Right lobe of liver (tissue), 4 donors: Measurements from ENCODE around the gene LMF2.

Source experiments
- POLR2A ChIP-seq: fragments of 450-650 bp; IDR thresholded peaks from one replicate; pipeline ENCODE4 v1.6.1; 2017; ENCODE audit warnings: antibody characterized with exemption, mild to moderate bottlenecking
- TF ChIP-seq, protein P1 (sequence below), 4 donors: fragments of 200-600 bp in 3 of 4; fragments of 450-650 bp in 1 of 4; IDR thresholded peaks; one replicate each; pipeline versions ENCODE4 v1.5.1 to v1.8.0; 2016 to 2022; ENCODE audit warnings: antibody characterized with exemption in 4 of 4, mild to moderate bottlenecking in 2 of 4
- donor health status: DM: no; HTN: no; CAD: no.
- donor health status: DM: no; HTN: no; CAD: no.
- donor health status: DM: no; HTN: yes; CAD: no.

DNA sequence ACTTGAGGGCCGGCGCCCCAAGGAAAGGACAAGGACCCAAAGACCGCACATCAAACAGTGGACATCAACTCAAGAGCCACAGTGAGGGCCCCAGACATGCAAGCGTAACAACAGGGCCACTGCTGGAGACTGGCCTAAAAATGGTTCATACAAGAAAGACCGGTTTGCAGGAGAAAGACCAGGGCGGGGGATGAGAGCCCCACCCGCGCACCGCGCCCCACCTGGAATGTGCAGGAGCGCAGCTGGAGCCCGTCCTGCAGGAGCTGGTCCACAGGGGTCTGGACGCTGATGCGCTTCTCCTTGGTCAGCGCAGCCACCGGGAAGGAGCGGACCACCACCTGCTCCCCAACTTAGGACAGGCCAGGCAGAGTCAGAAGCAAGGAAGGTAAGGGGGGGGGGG is 46.6 kb downstream of the LMF2 start:
- TF ChIP-seq, protein P1, sequence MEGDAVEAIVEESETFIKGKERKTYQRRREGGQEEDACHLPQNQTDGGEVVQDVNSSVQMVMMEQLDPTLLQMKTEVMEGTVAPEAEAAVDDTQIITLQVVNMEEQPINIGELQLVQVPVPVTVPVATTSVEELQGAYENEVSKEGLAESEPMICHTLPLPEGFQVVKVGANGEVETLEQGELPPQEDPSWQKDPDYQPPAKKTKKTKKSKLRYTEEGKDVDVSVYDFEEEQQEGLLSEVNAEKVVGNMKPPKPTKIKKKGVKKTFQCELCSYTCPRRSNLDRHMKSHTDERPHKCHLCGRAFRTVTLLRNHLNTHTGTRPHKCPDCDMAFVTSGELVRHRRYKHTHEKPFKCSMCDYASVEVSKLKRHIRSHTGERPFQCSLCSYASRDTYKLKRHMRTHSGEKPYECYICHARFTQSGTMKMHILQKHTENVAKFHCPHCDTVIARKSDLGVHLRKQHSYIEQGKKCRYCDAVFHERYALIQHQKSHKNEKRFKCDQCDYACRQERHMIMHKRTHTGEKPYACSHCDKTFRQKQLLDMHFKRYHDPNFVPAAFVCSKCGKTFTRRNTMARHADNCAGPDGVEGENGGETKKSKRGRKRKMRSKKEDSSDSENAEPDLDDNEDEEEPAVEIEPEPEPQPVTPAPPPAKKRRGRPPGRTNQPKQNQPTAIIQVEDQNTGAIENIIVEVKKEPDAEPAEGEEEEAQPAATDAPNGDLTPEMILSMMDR (IDR thresholded peaks at IDR 0.05), result no peak
- TF ChIP-seq POLR2A, result no peak
